Lower leg skin (tissue), 4 donors: ENCODE results near the gene QSOX1. TPM values are rescaled to one million over a fixed set of nuclear protein-coding genes. Genes with fewer than 3 reads are reported as not detected.

Experiments used
- DNase-seq, 2 donors: peaks; one replicate each; pipeline ENCODE4 v3.0.0-alpha.2; 2019; ENCODE audit warnings: low spot score in 2 of 2
- H3K4me3 ChIP-seq: fragments of 200-600 bp; sonication (generic); 2 replicates; pipeline ENCODE4 v1.5.1; 2017; ENCODE audit warnings: mild to moderate bottlenecking, low read depth; ENCODE audit not compliant: poor library complexity, severe bottlenecking
- CTCF ChIP-seq, 3 donors: fragments of 450-650 bp; IDR thresholded peaks; one replicate each; pipeline ENCODE4 v1.5.1; 2016; ENCODE audit warnings: antibody characterized with exemption in 3 of 3, mild to moderate bottlenecking in 3 of 3, moderate library complexity in 2 of 3
- POLR2A ChIP-seq, 2 donors: fragments of 450-650 bp; IDR thresholded peaks; one replicate each; pipeline ENCODE4 v1.6.1; 2016 to 2017; ENCODE audit warnings: antibody characterized with exemption in 2 of 2, mild to moderate bottlenecking in 1 of 2, moderate library complexity in 1 of 2
- WGBS, 2 donors: methylation state at CpG; one replicate each; pipeline ENCODE4 v1.1.5; 2018; 5-methylcytosine and 5-hydroxymethylcytosine counted together
- intact Hi-C: fragments of 100-400 bp; cut with DNase I; formaldehyde crosslinking; loops from one replicate; pipeline ENCODE4 v1.15.0; 2023; ENCODE audit warnings: low total_unique reads
- total RNA-seq, 4 donors: library from RNA; depleted of rRNA; stranded (reverse); fragments of >200 nt; gene quantifications; one replicate each; pipeline ENCODE4 v1.1.0, GENCODE V29; 2016

The QSOX1 gene
- total RNA-seq, 4 donors from 2014 or later = 77.7 to 90.3 (median 87.3) TPM

GRCh38 chr1:180170546-180171151 lies 16.0 kb downstream of the QSOX1 start:
- DNase-seq = no peak
- WGBS, 2 donors = 47 to 54% methylated on average over 4 of the region's 4 CpGs
- TF ChIP-seq CTCF (IDR thresholded peaks at IDR 0.05) = no peak
- TF ChIP-seq POLR2A (IDR thresholded peaks at IDR 0.05) = no peak
- no peak overlapping the region for H3K4me3 ChIP-seq
- intact Hi-C loops = no loop called here

GRCh38 chr1:180171691-180172090 lies 17.0 kb downstream of the QSOX1 start:
- 90 to 91% methylated on average over 8 of the region's 8 CpGs for WGBS, 2 donors
- TF ChIP-seq POLR2A (IDR thresholded peaks at IDR 0.05) (no peak), CTCF (IDR thresholded peaks at IDR 0.05) (no peak)
- no peak overlapping the region for H3K4me3 ChIP-seq
- no peak for DNase-seq
- intact Hi-C loops = no loop called here

- TF ChIP-seq POLR2A (IDR thresholded peaks at IDR 0.05) = no peak
- no peak for TF ChIP-seq CTCF (IDR thresholded peaks at IDR 0.05)
- DNase-seq = no peak
- H3K4me3 ChIP-seq = no peak overlapping the region
- intact Hi-C loops = no loop called here
- 91 to 93% methylated on average over 2 of the region's 2 CpGs for WGBS, 2 donors
These were observed 18.8 kb downstream of the QSOX1 start for GRCh38 chr1:180173451-180173850.

- DNase-seq = no peak
- 26 to 34% methylated on average over 8 of the region's 8 CpGs for WGBS, 2 donors
- TF ChIP-seq POLR2A (IDR thresholded peaks at IDR 0.05) = no peak
- no peak for TF ChIP-seq CTCF (IDR thresholded peaks at IDR 0.05)
- intact Hi-C loops = no loop called here
- no peak overlapping the region for H3K4me3 ChIP-seq
These were observed 19.3 kb downstream of the QSOX1 start for GRCh38 chr1:180173952-180174351.

- no peak overlapping the region for H3K4me3 ChIP-seq
- intact Hi-C loops = no loop called here
- no peak for DNase-seq
- WGBS, 2 donors = 84 to 93% methylated on average over 9 of the region's 9 CpGs
- TF ChIP-seq POLR2A (IDR thresholded peaks at IDR 0.05) (no peak), CTCF (IDR thresholded peaks at IDR 0.05) (no peak)
These were observed 20.6 kb downstream of the QSOX1 start for GRCh38 chr1:180175291-180175690.

GRCh38 chr1:180175806-180176205 lies 21.1 kb downstream of the QSOX1 start:
- DNase-seq = no peak

More at GRCh38 chr1:180175806-180176205, 21.1 kb downstream of the QSOX1 start:
- no peak overlapping the region for H3K4me3 ChIP-seq
- TF ChIP-seq CTCF (IDR thresholded peaks at IDR 0.05) = no peak
- TF ChIP-seq POLR2A (IDR thresholded peaks at IDR 0.05) = no peak
- intact Hi-C loops = no loop called here
- 78 to 86% methylated on average over 8 to 9 of the region's 9 CpGs for WGBS, 2 donors
